Left lobe of liver (tissue), 2 donors: ENCODE results near the gene RNF157. TPM values are rescaled to one million over a fixed set of nuclear protein-coding genes. Genes with fewer than 3 reads are reported as not detected.

Experiments
- ATAC-seq: fragments of 200-7000 bp; cut with Tn5 transposase; one replicate; pipeline ENCODE4 v1.9.1; 2020; ENCODE audit warnings: mild to moderate bottlenecking, moderate library complexity
- DNase-seq: peaks from one replicate; pipeline ENCODE4 v3.0.0-alpha.2; 2020; ENCODE audit warnings: low spot score
- total RNA-seq: library from RNA; stranded (reverse); gene quantifications from one replicate; pipeline ENCODE4 v1.2.1, GENCODE V29; 2021
- donor health status: DM: no; HTN: no; CAD: no; lungs with moderate emphysema.
- donor health status: DM: no; HTN: yes; CAD: no.

RNF157 gene
- total RNA-seq, 1 donor from 2014 or later, result 12.4 TPM

GRCh38 chr17:76103274-76104139 lies 136.8 kb downstream of the RNF157 start, which contains the start of gene EXOC7:
Gene EXOC7 (minus strand): TSS chr17:76103787. CDS start chr17:76103692, 95 bp downstream.
- DNase-seq, result peak; percentile 93
- peak; percentile 97 for ATAC-seq

GRCh38 chr17:76102944-76103273 lies 137.4 kb downstream of the RNF157 start:
- no peak for DNase-seq

GRCh38 chr17:76097716-76098295 lies 142.5 kb downstream of the RNF157 start:
- no peak for ATAC-seq
- no peak for DNase-seq

More at GRCh38 chr17:76102944-76103273, 137.4 kb downstream of the RNF157 start:
- ATAC-seq, result peak; percentile 41

- DNase-seq (no peak), ATAC-seq (no peak)
These were observed 144.3 kb downstream of the RNF157 start for GRCh38 chr17:76095943-76096342.

GRCh38 chr17:76094046-76094445 lies 146.2 kb downstream of the RNF157 start:
- ATAC-seq, result no peak
- DNase-seq, result no peak

GRCh38 chr17:76092526-76093413 lies 147.5 kb downstream of the RNF157 start:
- no peak for DNase-seq
- ATAC-seq, result no peak

Other genes with a start within 250 kb of the RNF157 start
- 3.6 TPM for gene CDK3, start 239.6 kb downstream of the RNF157 start, total RNA-seq
- gene EVPL, start 213.2 kb downstream of the RNF157 start, total RNA-seq, result 0.53 TPM
- 30.8 TPM for gene SRP68, start 168.0 kb downstream of the RNF157 start, total RNA-seq
- not detected for gene GALR2, start 165.7 kb downstream of the RNF157 start, total RNA-seq
- gene ZACN, start 161.3 kb downstream of the RNF157 start, total RNA-seq, result not detected
- 51.3 TPM for gene EXOC7, start 136.7 kb downstream of the RNF157 start, total RNA-seq
- 0.08 TPM for gene FOXJ1, start 99.2 kb downstream of the RNF157 start, total RNA-seq
- gene UBALD2, start 24.9 kb upstream of the RNF157 start, total RNA-seq, result 23.8 TPM
- gene QRICH2, start 67.8 kb upstream of the RNF157 start, total RNA-seq, result 2.6 TPM
- gene PRPSAP1, start 113.4 kb upstream of the RNF157 start, total RNA-seq, result 55.0 TPM
- gene SPHK1, start 144.1 kb upstream of the RNF157 start, total RNA-seq, result 0.93 TPM
- 9.8 TPM for gene UBE2O, start 212.7 kb upstream of the RNF157 start, total RNA-seq
- gene AANAT, start 227.1 kb upstream of the RNF157 start, total RNA-seq, result not detected